GM18498 (cell line): ENCODE data around the gene LRRC19.

Experiments used
- ATAC-seq: cut with Tn5 transposase; IDR thresholded peaks from one replicate; pipeline ENCODE4 v1.9.1; 2021; ENCODE audit warnings: mild to moderate bottlenecking, moderate library complexity; ENCODE audit not compliant: unreplicated experiment

LRRC19 gene, protein sequence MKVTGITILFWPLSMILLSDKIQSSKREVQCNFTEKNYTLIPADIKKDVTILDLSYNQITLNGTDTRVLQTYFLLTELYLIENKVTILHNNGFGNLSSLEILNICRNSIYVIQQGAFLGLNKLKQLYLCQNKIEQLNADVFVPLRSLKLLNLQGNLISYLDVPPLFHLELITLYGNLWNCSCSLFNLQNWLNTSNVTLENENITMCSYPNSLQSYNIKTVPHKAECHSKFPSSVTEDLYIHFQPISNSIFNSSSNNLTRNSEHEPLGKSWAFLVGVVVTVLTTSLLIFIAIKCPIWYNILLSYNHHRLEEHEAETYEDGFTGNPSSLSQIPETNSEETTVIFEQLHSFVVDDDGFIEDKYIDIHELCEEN

DNA sequence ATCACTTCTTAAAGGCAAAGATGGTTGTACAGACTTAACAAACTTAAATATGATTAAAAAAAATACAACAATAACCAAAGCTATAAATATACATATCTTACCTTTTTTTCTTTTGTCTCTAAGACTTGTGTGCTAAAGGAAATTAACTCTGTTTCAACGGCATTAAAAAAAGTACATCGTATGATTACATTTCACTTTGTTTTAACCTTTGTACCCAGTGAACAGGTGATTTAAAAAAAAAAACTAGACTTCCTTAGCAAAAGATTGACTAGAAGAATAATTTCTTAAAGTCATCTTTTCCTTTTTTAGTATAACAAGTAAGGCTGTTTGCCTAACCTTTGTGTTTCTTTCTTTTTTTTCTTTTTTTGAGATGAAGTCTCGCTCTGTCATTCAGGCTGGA is at the start of gene LRRC19:
LRRC19 (minus strand) TSS at position 182 of the 400 bp plus-strand sequence. CDS start 5,978 bp downstream, outside the sequence.
- ATAC-seq = no peak

DNA sequence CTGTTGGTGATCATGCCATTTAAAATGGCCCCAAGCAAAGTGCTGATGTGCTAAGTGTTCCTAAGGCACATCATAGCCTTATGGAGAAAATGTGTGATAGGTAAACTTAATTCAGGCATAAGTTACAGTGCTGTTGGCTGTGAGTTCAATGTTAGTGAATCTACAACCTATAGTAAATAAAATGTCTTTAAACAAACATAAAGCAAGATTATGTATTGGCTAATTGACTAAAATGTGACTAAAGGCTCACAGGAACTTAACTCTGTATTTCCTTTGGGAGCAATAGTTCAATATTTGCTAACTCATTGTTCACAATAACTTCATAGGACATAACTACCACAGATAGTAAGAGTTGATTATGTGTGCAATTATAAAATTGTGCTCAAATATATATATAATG is 49.4 kb upstream of the LRRC19 start:
- no peak for ATAC-seq

DNA sequence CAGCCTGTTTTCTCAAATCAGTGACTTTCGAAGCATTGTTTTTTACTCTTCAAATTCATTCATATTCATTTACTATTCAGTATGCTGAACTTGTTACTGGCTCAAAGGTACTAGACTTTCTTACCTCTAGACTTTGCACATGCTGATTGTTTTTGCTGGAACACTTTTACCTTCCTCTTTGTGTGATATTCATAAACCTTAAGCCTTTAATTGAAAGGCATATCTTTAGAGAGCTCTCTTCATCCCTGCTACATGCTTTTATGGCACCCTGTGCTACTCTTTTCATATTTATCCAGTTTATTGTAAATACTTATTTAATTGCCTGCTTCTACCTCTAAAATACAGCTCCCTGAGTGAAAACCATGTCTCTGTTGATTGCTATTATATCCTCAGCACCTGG is 48.7 kb upstream of the LRRC19 start:
- ATAC-seq = no peak

DNA sequence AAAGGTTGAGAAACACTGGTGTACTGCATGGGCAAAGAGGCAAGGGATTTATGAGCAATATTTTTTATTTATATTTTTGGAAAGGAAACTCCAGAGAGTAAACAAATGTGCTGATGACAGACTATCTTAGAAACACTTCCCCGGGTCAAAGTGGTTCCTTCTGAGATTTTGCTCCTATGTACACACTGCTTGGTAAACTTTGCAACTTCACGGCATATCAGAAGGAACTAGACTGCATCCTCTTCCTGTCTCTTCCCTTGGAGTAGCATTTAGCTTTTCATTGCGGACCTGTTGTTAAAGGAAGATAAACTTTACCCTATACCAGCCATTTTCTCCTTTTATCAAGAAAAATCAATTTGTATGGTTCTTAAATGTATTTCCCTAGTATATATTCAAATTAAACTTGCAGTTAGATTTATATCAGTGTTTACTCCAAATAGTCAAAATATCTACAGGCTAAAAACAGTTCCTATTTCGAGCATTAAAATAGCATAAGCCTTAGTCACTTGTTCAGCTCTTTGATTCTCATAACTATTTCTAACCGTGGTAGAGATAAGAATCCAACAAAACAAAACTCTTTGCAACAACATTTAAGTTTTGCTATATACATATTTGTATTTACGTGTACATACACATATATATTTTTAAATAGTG is 48.0 kb upstream of the LRRC19 start:
- ATAC-seq = no peak

DNA sequence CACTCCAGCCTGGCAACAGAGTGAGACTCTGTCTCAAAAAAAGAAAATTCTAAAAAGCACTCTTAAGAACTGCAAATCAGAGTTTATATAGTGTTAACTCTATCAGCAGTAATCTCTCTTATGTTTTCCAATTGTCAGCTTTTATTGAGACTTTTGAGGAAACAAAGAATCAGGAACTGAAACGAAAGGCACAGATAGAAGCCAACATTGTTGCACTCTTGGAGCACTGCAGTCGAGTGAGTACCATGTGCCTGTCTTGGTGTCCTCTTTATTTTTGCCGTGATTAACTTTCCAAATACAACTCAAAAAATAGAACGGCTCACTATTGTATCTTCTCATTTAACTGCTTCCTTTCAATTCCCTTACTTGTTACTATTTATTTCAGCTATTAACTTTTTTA is 41.7 kb upstream of the LRRC19 start:
- no peak for ATAC-seq

DNA sequence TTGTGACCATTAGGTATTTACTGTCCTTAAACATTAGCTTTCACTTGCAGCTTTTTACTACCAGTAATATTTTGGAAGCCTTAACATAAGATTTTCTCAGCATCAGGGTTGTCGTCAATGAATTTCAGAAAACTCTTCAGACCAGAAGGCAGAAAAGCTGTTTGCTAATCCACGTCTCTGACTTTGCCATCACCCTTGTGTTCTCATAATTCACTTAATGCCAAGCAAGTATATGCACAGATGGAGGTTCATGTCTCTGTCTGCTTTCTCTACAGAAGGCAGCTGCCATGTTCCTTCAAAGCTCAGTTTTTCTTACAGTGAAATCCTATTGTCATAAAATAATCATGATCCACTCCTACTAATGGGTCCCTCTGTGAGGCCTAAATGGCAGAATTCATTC is 37.7 kb upstream of the LRRC19 start:
- ATAC-seq = no peak

DNA sequence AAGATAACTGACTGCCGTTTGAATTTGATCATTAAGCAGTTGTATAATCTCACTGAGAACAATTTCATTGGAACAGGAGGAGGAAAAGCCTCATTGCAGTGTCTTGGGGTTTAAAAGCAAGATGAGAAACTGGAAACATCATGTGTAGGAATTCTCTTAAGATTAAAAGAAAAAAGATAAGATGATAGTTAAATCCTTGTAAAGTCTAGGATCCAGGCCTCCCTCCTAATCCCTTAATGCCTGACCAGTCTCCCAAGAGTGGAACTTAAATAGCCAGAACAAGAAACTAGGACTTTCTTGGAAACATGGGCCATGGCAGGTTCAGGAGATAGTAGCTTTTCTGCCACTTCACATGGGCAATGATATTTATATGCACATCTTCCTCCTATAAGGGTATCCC is 37.0 kb upstream of the LRRC19 start:
- ATAC-seq = no peak

DNA sequence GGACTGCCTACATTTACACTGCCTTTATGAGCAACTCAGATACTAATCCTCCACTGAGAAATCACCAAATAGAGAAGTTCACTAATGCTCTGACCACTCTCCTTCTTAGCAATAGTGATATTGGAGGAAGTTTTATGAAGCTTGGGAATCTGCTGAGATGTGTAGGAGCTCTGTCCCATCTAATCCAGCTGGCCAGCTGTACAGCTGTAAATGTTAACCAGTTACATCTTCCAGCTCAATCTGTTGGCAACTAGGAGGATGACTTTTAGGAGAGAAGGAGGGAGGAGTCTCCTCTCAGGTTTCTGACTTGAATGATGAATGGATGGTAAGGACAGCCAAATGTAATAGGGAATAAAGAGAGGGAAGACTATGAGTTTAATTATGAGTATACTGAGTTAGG is 36.3 kb upstream of the LRRC19 start:
- ATAC-seq = no peak

DNA sequence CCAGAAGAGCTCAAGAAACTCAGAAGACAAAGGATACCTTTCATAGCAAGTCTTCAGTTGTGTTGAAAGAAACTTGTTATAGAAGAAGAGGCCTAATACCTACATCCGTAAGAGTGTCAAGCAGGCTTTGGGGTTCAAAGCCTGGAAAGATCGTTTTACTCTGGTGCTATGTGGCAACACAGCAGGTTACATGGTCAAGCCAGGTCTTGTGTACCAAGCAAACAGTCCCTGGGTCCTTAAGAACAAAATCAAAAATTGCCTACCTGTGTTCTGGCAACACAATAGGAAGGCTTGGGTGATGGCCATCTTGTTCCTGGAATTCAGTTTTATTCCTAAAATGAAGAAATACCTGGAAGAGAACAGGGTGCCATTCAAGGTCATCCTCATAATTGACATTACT is 32.0 kb upstream of the LRRC19 start:
- ATAC-seq = no peak

DNA sequence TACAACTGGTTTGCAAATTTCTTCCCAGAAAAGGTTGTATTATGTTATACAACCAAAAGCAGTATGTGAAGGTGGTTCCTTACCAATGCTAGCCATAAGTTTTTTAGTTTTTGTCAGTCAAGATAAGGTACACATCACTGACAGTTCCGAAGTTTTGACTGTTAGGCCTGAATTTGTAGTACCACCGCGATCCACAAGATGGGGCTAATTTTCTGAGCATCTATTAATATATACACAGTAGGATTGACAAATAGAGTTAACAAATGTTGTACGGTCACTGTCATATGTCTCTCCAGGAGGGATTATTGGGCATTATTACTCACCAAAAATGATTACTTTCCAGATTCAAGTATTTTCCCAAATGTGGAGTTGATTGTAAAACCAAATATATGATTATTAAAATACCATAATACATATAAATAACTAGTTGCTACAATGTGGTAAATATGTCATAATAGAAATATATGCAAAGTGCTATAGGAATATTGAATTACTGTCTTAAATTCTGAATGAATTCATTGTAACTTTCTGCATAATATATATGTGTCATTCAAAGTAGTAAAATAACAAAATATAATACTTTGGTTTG is 28.4 kb upstream of the LRRC19 start:
- peak; percentile 89 for ATAC-seq

DNA sequence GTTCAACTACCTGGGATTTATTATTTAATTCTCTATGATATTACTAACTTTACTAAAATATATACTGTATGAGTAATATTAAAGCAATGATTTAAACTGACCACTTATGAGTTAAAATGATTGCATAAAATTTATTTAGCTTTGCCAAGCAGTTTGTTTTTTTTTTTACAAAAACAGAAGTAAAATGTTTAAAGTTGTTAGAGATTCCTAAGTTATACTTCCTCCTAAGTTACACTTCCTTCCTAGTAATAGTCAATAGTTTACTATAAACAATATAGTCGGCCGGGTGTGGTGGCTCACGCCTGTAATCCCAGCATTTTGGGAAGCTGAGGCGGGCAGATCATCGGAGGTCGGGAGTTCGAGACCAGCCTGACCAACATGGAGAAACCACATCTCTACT is 23.7 kb upstream of the LRRC19 start:
- no peak for ATAC-seq

DNA sequence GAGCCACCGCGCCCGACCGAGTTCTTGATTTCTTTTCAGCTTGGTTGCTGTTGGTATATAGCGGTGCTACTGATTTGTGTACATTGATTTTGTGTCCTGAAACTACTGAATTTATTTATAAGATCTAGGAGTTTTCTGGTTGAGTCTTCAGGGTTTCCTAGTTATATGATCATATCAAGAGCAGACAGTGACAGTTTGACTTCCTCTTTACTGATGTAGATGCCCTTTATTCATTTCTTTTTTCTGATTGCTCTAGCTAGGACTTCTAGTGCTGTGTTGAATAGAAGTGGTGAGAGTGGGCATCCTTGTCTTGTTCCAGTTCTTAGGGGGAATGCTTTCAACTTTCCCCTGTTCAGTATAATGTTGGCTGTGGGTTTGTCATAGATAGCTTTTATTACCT is 17.4 kb upstream of the LRRC19 start:
- no peak for ATAC-seq

DNA sequence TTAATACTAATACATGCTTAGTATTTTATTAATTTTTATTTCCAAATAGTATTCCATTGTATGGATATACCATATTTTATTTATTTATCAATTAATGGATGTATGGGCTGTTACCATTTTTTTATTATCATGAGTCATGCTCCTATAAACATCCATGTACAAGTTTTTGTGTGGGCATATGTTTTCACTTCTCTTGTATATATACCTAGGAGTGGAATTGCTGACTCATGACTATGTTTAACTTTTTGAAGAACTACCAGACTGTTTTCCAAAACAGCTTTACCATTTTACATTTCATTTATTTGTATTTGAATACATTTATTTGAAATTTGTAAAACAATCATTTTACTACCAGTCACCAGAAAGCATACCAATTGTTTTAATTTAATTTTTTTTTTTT is 14.1 kb upstream of the LRRC19 start:
- no peak for ATAC-seq

DNA sequence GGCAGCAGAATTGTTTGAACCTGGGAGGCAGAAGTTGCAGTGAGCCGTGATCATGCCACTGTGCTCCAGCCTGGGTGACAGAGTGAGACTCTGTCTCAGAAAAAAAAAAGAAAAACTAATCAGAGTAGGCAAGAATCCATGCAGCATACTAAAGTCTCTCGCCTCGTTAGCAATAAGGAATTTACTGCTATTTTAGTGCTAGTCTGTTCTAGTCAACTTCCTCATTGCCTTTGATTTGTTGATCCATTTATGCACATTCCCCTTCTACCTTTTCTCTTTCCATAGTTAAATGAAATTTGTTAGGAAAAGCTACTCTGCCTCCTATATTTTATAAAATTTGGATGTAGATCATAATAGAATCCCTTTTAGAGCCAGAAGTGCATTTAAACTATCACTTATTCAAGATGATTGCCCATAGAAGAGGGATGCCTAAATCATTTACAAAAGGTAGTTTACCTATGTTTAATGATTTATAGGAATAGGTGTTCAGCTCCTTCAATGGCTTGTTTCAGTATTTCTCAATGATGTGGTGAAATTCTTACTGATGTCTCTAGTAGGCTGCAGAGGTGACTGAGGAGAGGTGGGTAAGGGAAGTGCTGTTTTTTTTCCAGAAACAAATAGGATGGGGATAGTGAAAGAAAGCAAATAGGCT is 1.9 kb downstream of the LRRC19 start:
- no peak for ATAC-seq

DNA sequence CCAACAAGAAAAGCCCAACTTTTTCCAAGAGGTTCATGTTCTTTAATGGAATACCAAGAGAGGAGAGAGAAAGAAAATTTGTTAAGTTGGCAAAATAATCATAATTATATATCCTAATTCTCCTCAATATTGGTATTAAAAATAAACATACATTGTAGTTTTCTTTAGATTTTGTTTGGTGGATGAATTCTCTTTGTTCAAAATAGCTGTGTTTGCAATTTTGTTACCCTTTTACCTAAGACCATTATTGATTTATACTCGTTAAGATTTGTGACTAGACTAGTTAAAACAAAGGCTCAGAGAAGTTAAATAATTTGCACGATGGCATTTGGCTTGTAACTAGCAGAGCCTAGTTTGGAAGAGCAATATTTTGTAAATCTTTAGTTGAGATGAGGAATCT is 9.7 kb downstream of the LRRC19 start:
- no peak for ATAC-seq

DNA sequence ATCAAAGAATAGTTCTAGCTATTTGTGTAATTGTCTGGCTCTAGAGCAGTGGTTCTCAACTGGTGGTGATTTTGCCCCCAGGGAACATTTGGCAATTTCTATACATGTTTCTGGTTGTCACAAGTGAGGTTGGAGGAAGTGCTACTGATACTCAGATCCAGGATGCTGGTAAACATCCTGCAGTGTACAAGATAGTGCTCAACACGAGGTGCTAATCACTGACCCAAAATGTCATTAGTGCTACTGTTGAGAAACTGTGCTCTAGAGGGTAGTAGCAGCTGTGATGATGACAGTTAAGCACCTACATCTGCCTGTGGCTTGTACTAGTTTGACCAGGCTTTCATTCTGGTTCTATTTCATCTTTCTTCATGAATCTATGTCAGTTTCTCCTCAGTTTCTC is 22.1 kb downstream of the LRRC19 start:
- peak; percentile 53 for ATAC-seq

DNA sequence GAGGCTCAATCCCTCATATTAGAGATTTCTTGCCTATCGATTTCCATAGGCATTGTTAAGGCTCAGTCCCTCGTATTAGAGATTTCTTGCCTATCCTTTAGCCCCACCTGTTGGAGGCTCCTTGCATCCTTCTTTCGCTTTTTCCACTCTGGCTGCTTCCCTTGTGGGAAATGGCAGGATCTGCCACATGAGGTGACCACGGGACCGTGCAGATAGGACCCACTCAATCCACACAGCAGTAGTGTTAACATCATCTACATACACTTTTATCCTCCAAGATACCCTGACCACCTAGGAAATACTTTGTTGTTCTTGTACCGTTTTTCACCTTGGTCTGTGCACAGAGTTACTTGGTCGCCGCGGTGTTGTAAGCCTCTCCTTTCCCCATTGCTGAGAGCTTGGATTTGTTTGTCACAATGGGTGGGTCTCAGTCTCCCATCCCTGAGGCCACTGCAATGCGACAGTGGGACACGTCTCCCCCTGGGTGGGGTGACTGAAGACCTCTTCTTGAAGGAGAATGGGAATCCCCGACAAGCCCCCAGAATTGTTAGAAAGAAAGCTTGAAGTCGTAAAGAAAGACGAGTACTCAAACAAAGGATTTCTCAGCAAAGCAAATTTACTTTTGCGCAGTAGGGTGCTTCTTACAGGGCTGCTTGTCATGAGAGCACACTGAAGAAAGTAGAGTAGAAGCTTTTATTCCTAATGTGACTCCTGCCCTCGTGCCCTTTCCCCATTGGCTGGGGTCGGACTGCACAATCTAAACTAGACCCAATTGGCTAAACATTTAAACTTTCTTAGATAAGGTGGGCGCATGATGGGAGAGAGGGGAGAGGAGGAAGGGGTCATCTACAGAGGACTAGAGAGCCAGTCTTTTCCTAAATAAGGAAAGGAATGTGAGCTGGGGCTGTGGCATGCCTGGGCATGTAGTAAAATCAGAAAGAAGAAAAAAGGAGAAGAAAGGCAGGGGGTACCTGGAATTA is 29.5 kb downstream of the LRRC19 start:
- ATAC-seq = no peak

DNA sequence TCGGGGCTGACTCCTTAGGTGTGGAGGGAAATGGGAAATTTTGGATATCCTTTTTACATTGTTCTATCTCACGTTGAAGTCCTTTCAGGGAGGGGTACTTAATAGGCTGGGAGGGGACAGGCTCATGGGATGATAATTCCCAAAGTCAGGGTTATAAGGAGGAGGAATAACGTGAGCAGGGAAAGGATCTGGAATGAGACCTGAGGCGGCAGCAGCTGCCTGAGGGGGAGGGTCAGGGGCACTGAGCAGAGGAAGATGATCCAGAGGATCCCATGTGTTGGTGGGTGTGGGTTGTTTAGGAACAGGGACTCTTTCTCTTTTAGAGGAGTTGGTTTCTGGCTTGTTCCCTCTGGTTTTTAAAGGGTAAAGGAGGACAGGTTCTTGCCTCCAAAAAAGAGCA is 30.5 kb downstream of the LRRC19 start:
- ATAC-seq = no peak

DNA sequence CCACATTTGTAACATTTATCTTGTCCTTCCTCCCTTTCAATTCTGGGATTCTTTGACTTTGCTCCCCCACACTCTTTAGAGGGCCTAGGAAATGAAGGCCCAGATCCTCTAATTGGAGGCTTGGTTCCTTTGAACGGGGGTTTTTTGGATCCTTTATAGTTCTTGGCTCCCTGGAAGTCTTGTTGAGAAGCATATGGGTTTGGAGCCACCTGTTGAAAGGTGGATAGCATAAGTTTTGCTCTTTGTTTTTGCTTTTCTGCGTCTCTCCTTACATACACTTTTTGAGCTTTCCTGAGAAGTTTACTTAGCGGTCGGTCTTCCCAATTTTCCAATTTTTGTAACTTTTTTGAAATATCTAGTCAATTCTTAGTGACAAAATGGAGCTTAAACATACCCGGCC is 31.5 kb downstream of the LRRC19 start:
- ATAC-seq = no peak

DNA sequence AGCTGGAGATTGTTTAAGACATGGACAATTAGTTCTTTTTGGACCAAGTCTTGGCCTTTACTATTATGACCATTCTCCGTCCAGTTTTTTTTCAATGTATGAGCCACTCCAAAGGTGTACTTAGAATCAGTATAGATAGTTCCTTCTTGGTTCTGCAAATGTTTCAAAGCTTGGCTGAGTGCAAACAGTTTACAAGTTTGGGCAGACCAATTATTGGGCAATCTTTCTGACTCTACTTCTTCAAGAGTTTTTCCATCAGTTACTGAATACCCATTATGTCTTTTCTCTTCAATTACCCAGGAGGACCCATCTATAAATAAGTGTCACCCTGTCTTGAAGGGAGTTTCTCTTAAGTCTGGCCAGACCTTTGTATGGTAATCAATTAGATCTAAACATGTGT is 33.8 kb downstream of the LRRC19 start:
- ATAC-seq = no peak

DNA sequence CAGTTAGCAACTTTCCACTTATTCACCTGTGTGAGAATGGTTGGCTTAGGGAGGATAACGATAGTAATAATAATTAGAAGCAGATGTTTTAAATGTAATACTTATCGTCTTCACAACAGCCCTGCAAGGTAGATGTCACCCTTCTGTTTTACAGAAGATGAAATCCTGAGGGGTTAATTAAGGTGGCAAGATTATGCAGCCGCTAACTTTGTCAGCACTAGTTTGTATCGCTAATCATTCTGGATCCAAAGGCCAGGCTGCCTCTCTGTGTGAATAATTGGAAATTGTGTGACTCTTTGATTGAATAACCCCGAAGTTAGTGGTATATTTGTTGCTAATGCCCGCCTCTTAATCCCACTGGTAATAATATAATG is 48.6 kb downstream of the LRRC19 start:
- no peak for ATAC-seq
